Breast epithelium (tissue), 4 donors: ENCODE results near the gene CFAP68. TPM values are rescaled to one million over a fixed set of nuclear protein-coding genes. Genes with fewer than 3 reads are reported as not detected.

ENCODE experiments used
- DNase-seq, 2 donors: peaks; one replicate each; pipeline ENCODE4 v3.0.0-alpha.2; 2019; ENCODE audit warnings: low spot score in 2 of 2
- H3K27ac ChIP-seq, 2 donors: fragments of 200-600 bp; sonication (generic) in 1 of 2; one replicate each; pipeline ENCODE4 v1.5.1; 2016 to 2019; ENCODE audit warnings: mild to moderate bottlenecking in 1 of 2
- H3K27me3 ChIP-seq, 2 donors: fragments of 200-600 bp; sonication (generic) in 1 of 2; one replicate each; pipeline versions ENCODE4 v1.5.1 to v1.6.0; 2017 to 2019; ENCODE audit warnings: control low read depth in 1 of 2, mild to moderate bottlenecking in 1 of 2
- H3K36me3 ChIP-seq: fragments of 200-600 bp; one replicate; pipeline ENCODE4 v1.5.1; 2019
- H3K4me1 ChIP-seq, 2 donors: fragments of 200-600 bp; sonication (generic); one replicate each; pipeline ENCODE4 v1.5.1; 2016 to 2019; ENCODE audit warnings: control low read depth in 1 of 2
- H3K4me3 ChIP-seq, 3 donors: fragments of 200-600 bp; sonication (generic); 1 replicate in 2 of 3; 2 replicates in 1 of 3; pipeline ENCODE4 v1.5.1; 2016 to 2019; ENCODE audit warnings: mild to moderate bottlenecking in 3 of 3, moderate library complexity in 2 of 3
- H3K9me3 ChIP-seq, 2 donors: fragments of 200-600 bp; sonication (generic) in 1 of 2; one replicate each; pipeline ENCODE4 v1.5.1; 2016 to 2019; ENCODE audit warnings: control low read depth in 1 of 2
- CTCF ChIP-seq, 3 donors: fragments of 450-650 bp; IDR thresholded peaks; one replicate each; pipeline ENCODE4 v1.5.1; 2016 to 2017; ENCODE audit warnings: antibody characterized with exemption in 3 of 3, mild to moderate bottlenecking in 3 of 3, moderate library complexity in 3 of 3
- POLR2A ChIP-seq: fragments of 450-650 bp; IDR thresholded peaks from one replicate; pipeline ENCODE4 v1.6.1; 2016; ENCODE audit warnings: antibody characterized with exemption, mild to moderate bottlenecking, moderate library complexity
- POLR2AphosphoS5 ChIP-seq, 3 donors: sonication (generic); formaldehyde crosslinking; IDR thresholded peaks; one replicate each; pipeline ENCODE4 v1.6.1; 2017; ENCODE audit warnings: antibody characterized with exemption in 3 of 3
- intact Hi-C: fragments of 100-400 bp; cut with DNase I; formaldehyde crosslinking; loops from one replicate; pipeline ENCODE4 v1.15.1; 2023; ENCODE audit warnings: low total_unique reads
- total RNA-seq, 3 donors: library from RNA; depleted of rRNA; stranded (reverse); fragments of >200 nt; gene quantifications; one replicate each; pipeline ENCODE4 v1.1.0, GENCODE V29; 2016

Gene CFAP68
- total RNA-seq, 3 donors from 2014 or later = 29.6 to 35.1 (median 31.2) TPM

- H3K4me3 ChIP-seq = no peak overlapping the region
- no peak overlapping the region for H3K27ac ChIP-seq
- no peaks in the 10 kb centered on the region for H3K9me3 ChIP-seq
- no peaks in the 10 kb centered on the region for H3K27me3 ChIP-seq
- intact Hi-C loops = no loop called here
- DNase-seq = no peak
- no peak for TF ChIP-seq CTCF (IDR thresholded peaks at IDR 0.05)
- no peak for TF ChIP-seq POLR2A
- no peaks in the 10 kb centered on the region for H3K4me1 ChIP-seq
- no peaks in the 10 kb centered on the region for H3K36me3 ChIP-seq
These were observed 28.3 kb upstream of the CFAP68 start for GRCh38 chr11:111851067-111851466.

- H3K4me1 ChIP-seq = no peaks in the 10 kb centered on the region
- H3K36me3 ChIP-seq = no peaks in the 10 kb centered on the region
- no peak overlapping the region for H3K4me3 ChIP-seq
- no peak overlapping the region for H3K27ac ChIP-seq
- intact Hi-C loops = no loop called here
- H3K9me3 ChIP-seq = no peaks in the 10 kb centered on the region
- no peak for TF ChIP-seq CTCF (IDR thresholded peaks at IDR 0.05)
- TF ChIP-seq POLR2A = no peak
- TF ChIP-seq POLR2AphosphoS5 (IDR thresholded peaks at IDR 0.05) = no peak
- no peak for DNase-seq
- no peaks in the 10 kb centered on the region for H3K27me3 ChIP-seq
These were observed 27.7 kb upstream of the CFAP68 start for GRCh38 chr11:111851636-111852035.

GRCh38 chr11:111852103-111852502, 27.2 kb upstream of the CFAP68 start:
- TF ChIP-seq CTCF (IDR thresholded peaks at IDR 0.05) (no peak), POLR2AphosphoS5 (IDR thresholded peaks at IDR 0.05) (no peak), POLR2A (no peak)
- intact Hi-C loops = no loop called here
- Histone ChIP-seq H3K9me3 (no peaks in the 10 kb centered on the region), H3K4me1 (no peaks in the 10 kb centered on the region), H3K4me3 (no peak overlapping the region), H3K27me3 (no peaks in the 10 kb centered on the region), H3K36me3 (no peaks in the 10 kb centered on the region), H3K27ac (no peak overlapping the region)
- DNase-seq = no peak

- Histone ChIP-seq H3K4me1 (no peaks in the 10 kb centered on the region), H3K4me3 (no peak overlapping the region), H3K27me3 (no peaks in the 10 kb centered on the region), H3K36me3 (peaks cover 7% of the 10 kb centered on the region), H3K27ac (no peak overlapping the region), H3K9me3 (no peaks in the 10 kb centered on the region)
- no peak for DNase-seq
- intact Hi-C loops = no loop called here
- no peak for TF ChIP-seq POLR2AphosphoS5 (IDR thresholded peaks at IDR 0.05)
- TF ChIP-seq POLR2A = no peak
- no peak for TF ChIP-seq CTCF (IDR thresholded peaks at IDR 0.05)
These were observed 23.8 kb upstream of the CFAP68 start for GRCh38 chr11:111855506-111855905.

- TF ChIP-seq POLR2A = no peak
- no peak for TF ChIP-seq CTCF (IDR thresholded peaks at IDR 0.05)
- TF ChIP-seq POLR2AphosphoS5 (IDR thresholded peaks at IDR 0.05) = no peak
- DNase-seq = no peak
These were observed 19.1 kb upstream of the CFAP68 start for GRCh38 chr11:111860257-111860656.

More at GRCh38 chr11:111860257-111860656, 19.1 kb upstream of the CFAP68 start:
- Histone ChIP-seq H3K36me3 (peaks cover 7% of the 10 kb centered on the region), H3K4me1 (no peaks in the 10 kb centered on the region), H3K9me3 (no peaks in the 10 kb centered on the region), H3K27me3 (no peaks in the 10 kb centered on the region), H3K27ac (no peak overlapping the region), H3K4me3 (no peak overlapping the region)
- intact Hi-C loops = no loop called here
